ENCODE results near the gene KCNK1. TPM values are rescaled to one million over a fixed set of nuclear protein-coding genes. Genes with fewer than 3 reads are reported as not detected.
A peak's percentile ranks its signal among the peaks of the same experiment; 100 is the strongest.
"Not testable (repeated sequence)": the region's sequence is repeated elsewhere in the genome, so short reads cannot be mapped to it uniquely, and the experiment has no call there.

The KCNK1 gene
- total and polyA plus RNA-seq, 3 experiments from 2014 or later, result 1.1 to 1.4 TPM; not detected in 1

GRCh38 chr1:233610628-233611027, 3.3 kb upstream of the KCNK1 start:
- ChIA-PET POLR2A (no interaction called here), CTCF (no interaction called here)
- Mint-ChIP-seq H3K4me1 (peaks cover 0 to 5% (median 0%) of the 10 kb centered on the region in 3 donors), H3K4me3 (no peak overlapping the region), H3K36me3 (peaks cover 0 to 2% (median 0%) of the 10 kb centered on the region in 3 donors), H3K27me3 (peaks cover 33 to 58% of the 10 kb centered on the region in 2 donors), H3K9me3 (peaks cover 0 to 3% (median 0%) of the 10 kb centered on the region in 5 donors), H3K27ac (no peak overlapping the region)
- no peak overlapping the region for H3K27ac ChIP-seq (ENCODE audit: low read depth, low read length)
- H3K9me3 ChIP-seq (ENCODE audit: low read length), result no peaks in the 10 kb centered on the region
- no peaks in the 10 kb centered on the region for H3K4me1 ChIP-seq (ENCODE audit: insufficient read depth, low read length)
- no peak for DNase-seq
- no peak overlapping the region for H3K4me3 ChIP-seq (ENCODE audit: low read length)
- no peaks in the 10 kb centered on the region for H3K27me3 ChIP-seq (ENCODE audit: insufficient read depth, low read length, poor library complexity, severe bottlenecking)
- no peaks in the 10 kb centered on the region for H3K36me3 ChIP-seq (ENCODE audit: insufficient read depth, low read length)

GRCh38 chr1:233611363-233611762, 2.5 kb upstream of the KCNK1 start:
- DNase-seq; H3K27me3 ChIP-seq (ENCODE audit: insufficient read depth, low read length, poor library complexity, severe bottlenecking); H3K36me3 Mint-ChIP-seq; H3K27ac ChIP-seq (ENCODE audit: low read depth, low read length); H3K4me1 Mint-ChIP-seq; H3K4me3 Mint-ChIP-seq; H3K4me3 ChIP-seq (ENCODE audit: low read length); H3K9me3 ChIP-seq (ENCODE audit: low read length); H3K36me3 ChIP-seq (ENCODE audit: insufficient read depth, low read length); POLR2A ChIA-PET; H3K4me1 ChIP-seq (ENCODE audit: insufficient read depth, low read length); CTCF ChIA-PET; H3K27ac Mint-ChIP-seq; H3K9me3 Mint-ChIP-seq: not testable (repeated sequence)
- peaks cover 38 to 66% of the 10 kb centered on the region in 2 donors for H3K27me3 Mint-ChIP-seq

GRCh38 chr1:233614173-233614742, 352 bp downstream of the KCNK1 start:
- no peak overlapping the region for H3K4me3 ChIP-seq (ENCODE audit: low read length)
- CTCF ChIA-PET, result no interaction called here
- no peaks in the 10 kb centered on the region for H3K27me3 ChIP-seq (ENCODE audit: insufficient read depth, low read length, poor library complexity, severe bottlenecking)
- H3K4me1 Mint-ChIP-seq, result peaks cover 0 to 5% (median 0%) of the 10 kb centered on the region in 3 donors
- no peak overlapping the region for H3K4me3 Mint-ChIP-seq
- peaks cover 0 to 2% (median 0%) of the 10 kb centered on the region in 3 donors for H3K36me3 Mint-ChIP-seq
- H3K9me3 Mint-ChIP-seq, result peaks cover 0 to 3% (median 0%) of the 10 kb centered on the region in 5 donors
- no peak for DNase-seq
- peak overlapping the region; percentile 31 for H3K27ac ChIP-seq (ENCODE audit: low read depth, low read length)
- H3K27ac Mint-ChIP-seq, result no peak overlapping the region
- no peaks in the 10 kb centered on the region for H3K9me3 ChIP-seq (ENCODE audit: low read length)
- H3K27me3 Mint-ChIP-seq, result peaks cover 38 to 78% of the 10 kb centered on the region in 2 donors
- H3K36me3 ChIP-seq (ENCODE audit: insufficient read depth, low read length), result no peaks in the 10 kb centered on the region
- no peaks in the 10 kb centered on the region for H3K4me1 ChIP-seq (ENCODE audit: insufficient read depth, low read length)
- POLR2A ChIA-PET, result no interaction called here

GRCh38 chr1:233614743-233615521, 1.0 kb downstream of the KCNK1 start:
- H3K4me3 Mint-ChIP-seq, result peak overlapping the region in 1 of 7 donors; percentile 18
- H3K27ac Mint-ChIP-seq, result no peak overlapping the region
- H3K4me1 Mint-ChIP-seq, result peaks cover 0 to 5% (median 0%) of the 10 kb centered on the region in 3 donors
- Histone ChIP-seq H3K4me1 (ENCODE audit: insufficient read depth, low read length) (no peaks in the 10 kb centered on the region), H3K27ac (ENCODE audit: low read depth, low read length) (no peak overlapping the region), H3K27me3 (ENCODE audit: insufficient read depth, low read length, poor library complexity, severe bottlenecking) (no peaks in the 10 kb centered on the region), H3K4me3 (ENCODE audit: low read length) (no peak overlapping the region), H3K36me3 (ENCODE audit: insufficient read depth, low read length) (no peaks in the 10 kb centered on the region), H3K9me3 (ENCODE audit: low read length) (no peaks in the 10 kb centered on the region)
- ChIA-PET CTCF (no interaction called here), POLR2A (no interaction called here)
- peaks cover 0 to 3% (median 0%) of the 10 kb centered on the region in 5 donors for H3K9me3 Mint-ChIP-seq
- peaks cover 0 to 2% (median 0%) of the 10 kb centered on the region in 3 donors for H3K36me3 Mint-ChIP-seq
- no peak for DNase-seq
- peaks cover 37 to 76% of the 10 kb centered on the region in 2 donors for H3K27me3 Mint-ChIP-seq

GRCh38 chr1:233615571-233615970, 1.7 kb downstream of the KCNK1 start:
- no peaks in the 10 kb centered on the region for H3K4me1 ChIP-seq (ENCODE audit: insufficient read depth, low read length)
- POLR2A ChIA-PET, result no interaction called here
- no peaks in the 10 kb centered on the region for H3K9me3 ChIP-seq (ENCODE audit: low read length)
- Mint-ChIP-seq H3K27ac (no peak overlapping the region), H3K4me1 (peaks cover 0 to 5% (median 0%) of the 10 kb centered on the region in 3 donors), H3K27me3 (peaks cover 34 to 73% of the 10 kb centered on the region in 2 donors), H3K9me3 (peaks cover 0 to 3% (median 0%) of the 10 kb centered on the region in 5 donors), H3K4me3 (no peak overlapping the region), H3K36me3 (peaks cover 0 to 2% (median 0%) of the 10 kb centered on the region in 3 donors)
- H3K4me3 ChIP-seq (ENCODE audit: low read length), result no peak overlapping the region
- no peak for DNase-seq
- H3K36me3 ChIP-seq (ENCODE audit: insufficient read depth, low read length), result no peaks in the 10 kb centered on the region
- H3K27ac ChIP-seq (ENCODE audit: low read depth, low read length), result no peak overlapping the region
- H3K27me3 ChIP-seq (ENCODE audit: insufficient read depth, low read length, poor library complexity, severe bottlenecking), result no peaks in the 10 kb centered on the region
- CTCF ChIA-PET, result no interaction called here

GRCh38 chr1:233617025-233617424, 3.1 kb downstream of the KCNK1 start:
- H3K4me3 ChIP-seq (ENCODE audit: low read length), result no peak overlapping the region
- peaks cover 28 to 73% of the 10 kb centered on the region in 2 donors for H3K27me3 Mint-ChIP-seq
- H3K27ac Mint-ChIP-seq, result no peak overlapping the region
- DNase-seq, result no peak
- H3K9me3 Mint-ChIP-seq, result peaks cover 0 to 3% (median 0%) of the 10 kb centered on the region in 5 donors
- H3K9me3 ChIP-seq (ENCODE audit: low read length), result no peaks in the 10 kb centered on the region
- H3K36me3 ChIP-seq (ENCODE audit: insufficient read depth, low read length), result no peaks in the 10 kb centered on the region
- H3K27me3 ChIP-seq (ENCODE audit: insufficient read depth, low read length, poor library complexity, severe bottlenecking), result no peaks in the 10 kb centered on the region
- no peak overlapping the region for H3K4me3 Mint-ChIP-seq
- no peaks in the 10 kb centered on the region for H3K36me3 Mint-ChIP-seq
- POLR2A ChIA-PET, result no interaction called here
- peaks cover 0 to 5% (median 0%) of the 10 kb centered on the region in 3 donors for H3K4me1 Mint-ChIP-seq
- no peaks in the 10 kb centered on the region for H3K4me1 ChIP-seq (ENCODE audit: insufficient read depth, low read length)
- CTCF ChIA-PET, result no interaction called here
- no peak overlapping the region for H3K27ac ChIP-seq (ENCODE audit: low read depth, low read length)

- H3K27ac Mint-ChIP-seq; H3K4me3 Mint-ChIP-seq; H3K9me3 ChIP-seq (ENCODE audit: low read length); H3K27ac ChIP-seq (ENCODE audit: low read depth, low read length); POLR2A ChIA-PET; H3K4me3 ChIP-seq (ENCODE audit: low read length); H3K4me1 Mint-ChIP-seq; H3K36me3 Mint-ChIP-seq; H3K4me1 ChIP-seq (ENCODE audit: insufficient read depth, low read length); H3K36me3 ChIP-seq (ENCODE audit: insufficient read depth, low read length); CTCF ChIA-PET; H3K9me3 Mint-ChIP-seq; DNase-seq; H3K27me3 ChIP-seq (ENCODE audit: insufficient read depth, low read length, poor library complexity, severe bottlenecking): not testable (repeated sequence)
- peaks cover 15 to 69% of the 10 kb centered on the region in 2 donors for H3K27me3 Mint-ChIP-seq
Measured at GRCh38 chr1:233619414-233619813, 5.5 kb downstream of the KCNK1 start.

- no peaks in the 10 kb centered on the region for H3K36me3 Mint-ChIP-seq
- no peak overlapping the region for H3K4me3 Mint-ChIP-seq
- H3K4me1 Mint-ChIP-seq, result peaks cover 0 to 1% (median 0%) of the 10 kb centered on the region in 3 donors
- Histone ChIP-seq H3K27ac (ENCODE audit: low read depth, low read length) (no peak overlapping the region), H3K9me3 (ENCODE audit: low read length) (no peaks in the 10 kb centered on the region), H3K4me1 (ENCODE audit: insufficient read depth, low read length) (no peaks in the 10 kb centered on the region), H3K4me3 (ENCODE audit: low read length) (no peak overlapping the region), H3K27me3 (ENCODE audit: insufficient read depth, low read length, poor library complexity, severe bottlenecking) (no peaks in the 10 kb centered on the region), H3K36me3 (ENCODE audit: insufficient read depth, low read length) (no peaks in the 10 kb centered on the region)
- CTCF ChIA-PET, result no interaction called here
- no peak overlapping the region for H3K27ac Mint-ChIP-seq
- no peak for DNase-seq
- peaks cover 11 to 63% of the 10 kb centered on the region in 2 donors for H3K27me3 Mint-ChIP-seq
- peaks cover 0 to 3% (median 0%) of the 10 kb centered on the region in 5 donors for H3K9me3 Mint-ChIP-seq
- POLR2A ChIA-PET, result no interaction called here
Measured at GRCh38 chr1:233620065-233620464, 6.2 kb downstream of the KCNK1 start.
